ENCODE results near the gene ZBED5. TPM values are rescaled to one million over a fixed set of nuclear protein-coding genes. Genes with fewer than 3 reads are reported as not detected.
"Not testable (repeated sequence)": the region's sequence is repeated elsewhere in the genome, so short reads cannot be mapped to it uniquely, and the experiment has no call there.

The ZBED5 gene
- polyA plus RNA-seq, 1 donor from 2014 or later = 178 TPM

DNA sequence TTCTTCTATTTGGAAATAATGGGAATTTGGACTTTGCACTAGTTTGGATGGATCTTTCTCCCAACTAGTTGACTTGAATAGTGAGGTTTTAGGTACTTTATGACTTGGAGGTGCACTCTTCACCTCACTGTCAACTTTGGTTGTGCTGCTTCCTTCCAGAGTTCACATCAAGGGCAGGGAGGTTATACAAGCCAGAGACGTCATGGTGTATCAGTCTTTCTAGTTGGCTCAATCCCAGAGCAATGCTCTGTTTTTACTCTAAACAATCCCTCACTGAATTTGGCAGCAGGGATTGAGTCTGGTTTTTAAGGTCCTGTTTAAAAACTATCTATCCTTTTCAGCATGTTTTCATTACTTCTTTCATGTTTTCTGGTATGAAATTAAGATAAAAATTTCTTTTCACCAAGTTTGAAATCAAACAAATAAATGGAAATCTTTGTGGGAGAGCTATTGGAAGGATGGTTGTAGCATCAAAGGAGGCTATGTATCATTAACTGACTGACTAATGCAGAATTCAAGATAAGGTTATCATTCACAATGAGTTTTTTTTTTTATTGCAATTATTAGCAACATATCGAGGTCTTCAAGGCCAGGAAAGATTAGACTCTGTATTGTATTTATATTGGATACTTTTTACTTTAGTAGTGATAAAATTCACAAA is 28.0 kb upstream of the ZBED5 start:
- TF ChIP-seq, protein P1, sequence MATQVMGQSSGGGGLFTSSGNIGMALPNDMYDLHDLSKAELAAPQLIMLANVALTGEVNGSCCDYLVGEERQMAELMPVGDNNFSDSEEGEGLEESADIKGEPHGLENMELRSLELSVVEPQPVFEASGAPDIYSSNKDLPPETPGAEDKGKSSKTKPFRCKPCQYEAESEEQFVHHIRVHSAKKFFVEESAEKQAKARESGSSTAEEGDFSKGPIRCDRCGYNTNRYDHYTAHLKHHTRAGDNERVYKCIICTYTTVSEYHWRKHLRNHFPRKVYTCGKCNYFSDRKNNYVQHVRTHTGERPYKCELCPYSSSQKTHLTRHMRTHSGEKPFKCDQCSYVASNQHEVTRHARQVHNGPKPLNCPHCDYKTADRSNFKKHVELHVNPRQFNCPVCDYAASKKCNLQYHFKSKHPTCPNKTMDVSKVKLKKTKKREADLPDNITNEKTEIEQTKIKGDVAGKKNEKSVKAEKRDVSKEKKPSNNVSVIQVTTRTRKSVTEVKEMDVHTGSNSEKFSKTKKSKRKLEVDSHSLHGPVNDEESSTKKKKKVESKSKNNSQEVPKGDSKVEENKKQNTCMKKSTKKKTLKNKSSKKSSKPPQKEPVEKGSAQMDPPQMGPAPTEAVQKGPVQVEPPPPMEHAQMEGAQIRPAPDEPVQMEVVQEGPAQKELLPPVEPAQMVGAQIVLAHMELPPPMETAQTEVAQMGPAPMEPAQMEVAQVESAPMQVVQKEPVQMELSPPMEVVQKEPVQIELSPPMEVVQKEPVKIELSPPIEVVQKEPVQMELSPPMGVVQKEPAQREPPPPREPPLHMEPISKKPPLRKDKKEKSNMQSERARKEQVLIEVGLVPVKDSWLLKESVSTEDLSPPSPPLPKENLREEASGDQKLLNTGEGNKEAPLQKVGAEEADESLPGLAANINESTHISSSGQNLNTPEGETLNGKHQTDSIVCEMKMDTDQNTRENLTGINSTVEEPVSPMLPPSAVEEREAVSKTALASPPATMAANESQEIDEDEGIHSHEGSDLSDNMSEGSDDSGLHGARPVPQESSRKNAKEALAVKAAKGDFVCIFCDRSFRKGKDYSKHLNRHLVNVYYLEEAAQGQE (IDR thresholded peaks at IDR 0.05; ENCODE audit: borderline replicate concordance) = no peak
- TF ChIP-seq RAD21 (conservative IDR thresholded peaks at IDR 0.05) (no peak), TAF1 (IDR thresholded peaks at IDR 0.05; ENCODE audit: low read depth) (no peak), EZH2 (IDR thresholded peaks at IDR 0.05; ENCODE audit: borderline replicate concordance, insufficient read depth, low read length, poor library complexity, severe bottlenecking) (no peak), SMC3 (conservative IDR thresholded peaks at IDR 0.05; ENCODE audit: poor library complexity) (no peak), POLR2AphosphoS5 (IDR thresholded peaks at IDR 0.05) (no peak), MXI1 (conservative IDR thresholded peaks at IDR 0.05; ENCODE audit: poor library complexity, severe bottlenecking) (no peak), EP300 (conservative IDR thresholded peaks at IDR 0.05; ENCODE audit: poor library complexity, severe bottlenecking) (no peak)
- TF ChIP-seq, protein P2, sequence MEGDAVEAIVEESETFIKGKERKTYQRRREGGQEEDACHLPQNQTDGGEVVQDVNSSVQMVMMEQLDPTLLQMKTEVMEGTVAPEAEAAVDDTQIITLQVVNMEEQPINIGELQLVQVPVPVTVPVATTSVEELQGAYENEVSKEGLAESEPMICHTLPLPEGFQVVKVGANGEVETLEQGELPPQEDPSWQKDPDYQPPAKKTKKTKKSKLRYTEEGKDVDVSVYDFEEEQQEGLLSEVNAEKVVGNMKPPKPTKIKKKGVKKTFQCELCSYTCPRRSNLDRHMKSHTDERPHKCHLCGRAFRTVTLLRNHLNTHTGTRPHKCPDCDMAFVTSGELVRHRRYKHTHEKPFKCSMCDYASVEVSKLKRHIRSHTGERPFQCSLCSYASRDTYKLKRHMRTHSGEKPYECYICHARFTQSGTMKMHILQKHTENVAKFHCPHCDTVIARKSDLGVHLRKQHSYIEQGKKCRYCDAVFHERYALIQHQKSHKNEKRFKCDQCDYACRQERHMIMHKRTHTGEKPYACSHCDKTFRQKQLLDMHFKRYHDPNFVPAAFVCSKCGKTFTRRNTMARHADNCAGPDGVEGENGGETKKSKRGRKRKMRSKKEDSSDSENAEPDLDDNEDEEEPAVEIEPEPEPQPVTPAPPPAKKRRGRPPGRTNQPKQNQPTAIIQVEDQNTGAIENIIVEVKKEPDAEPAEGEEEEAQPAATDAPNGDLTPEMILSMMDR (IDR thresholded peaks at IDR 0.05; ENCODE audit: poor library complexity, severe bottlenecking) = no peak
- no peaks in the 10 kb centered on the region for H3K9me3 ChIP-seq (ENCODE audit: low read length)
- no peak overlapping the region for H3K27ac ChIP-seq (ENCODE audit: low read length)
- H3K4me2 ChIP-seq (ENCODE audit: low read length) = no peak overlapping the region
- H4K20me1 ChIP-seq (ENCODE audit: insufficient read depth) = no peaks in the 10 kb centered on the region
- no peak overlapping the region for H3K4me3 ChIP-seq (ENCODE audit: low read length)
- H3K9ac ChIP-seq (ENCODE audit: low read length) = no peak overlapping the region
- no peak overlapping the region for H2AFZ ChIP-seq (ENCODE audit: low read depth, low read length)
- no peaks in the 10 kb centered on the region for H3K79me2 ChIP-seq (replicated peaks; ENCODE audit: insufficient read depth, low read length)
- no peaks in the 10 kb centered on the region for H3K27me3 ChIP-seq (ENCODE audit: insufficient read depth, low read depth, low read length)
- no peaks in the 10 kb centered on the region for H3F3A ChIP-seq (ENCODE audit: insufficient read depth, low read length, poor library complexity, severe bottlenecking)
- no peaks in the 10 kb centered on the region for H3K36me3 ChIP-seq (ENCODE audit: insufficient read depth, low read length)
- no peaks in the 10 kb centered on the region for H3K9me2 ChIP-seq (ENCODE audit: insufficient read depth, low read length)

GRCh38 chr11:10884292-10884691 is 26.4 kb upstream of the ZBED5 start:
- not testable (repeated sequence) for H4K20me1 ChIP-seq (ENCODE audit: insufficient read depth); H3K36me3 ChIP-seq (ENCODE audit: insufficient read depth, low read length); H3K4me3 ChIP-seq (ENCODE audit: low read length); H3K4me2 ChIP-seq (ENCODE audit: low read length); H3K9me2 ChIP-seq (ENCODE audit: insufficient read depth, low read length); H3K79me2 ChIP-seq (replicated peaks; ENCODE audit: insufficient read depth, low read length); H3K27ac ChIP-seq (ENCODE audit: low read length); H3K9ac ChIP-seq (ENCODE audit: low read length); H2AFZ ChIP-seq (ENCODE audit: low read depth, low read length); H3F3A ChIP-seq (ENCODE audit: insufficient read depth, low read length, poor library complexity, severe bottlenecking); H3K27me3 ChIP-seq (ENCODE audit: insufficient read depth, low read depth, low read length); H3K9me3 ChIP-seq (ENCODE audit: low read length)

Data from neural cell (in vitro differentiated cells).